ENCODE data around the gene ACSL3. TPM values are rescaled to one million over a fixed set of nuclear protein-coding genes. Genes with fewer than 3 reads are reported as not detected.

The ACSL3 gene
- total RNA-seq, 4 donors from 2014 or later: 46.5 to 71.6 (median 52.1) TPM

DNA sequence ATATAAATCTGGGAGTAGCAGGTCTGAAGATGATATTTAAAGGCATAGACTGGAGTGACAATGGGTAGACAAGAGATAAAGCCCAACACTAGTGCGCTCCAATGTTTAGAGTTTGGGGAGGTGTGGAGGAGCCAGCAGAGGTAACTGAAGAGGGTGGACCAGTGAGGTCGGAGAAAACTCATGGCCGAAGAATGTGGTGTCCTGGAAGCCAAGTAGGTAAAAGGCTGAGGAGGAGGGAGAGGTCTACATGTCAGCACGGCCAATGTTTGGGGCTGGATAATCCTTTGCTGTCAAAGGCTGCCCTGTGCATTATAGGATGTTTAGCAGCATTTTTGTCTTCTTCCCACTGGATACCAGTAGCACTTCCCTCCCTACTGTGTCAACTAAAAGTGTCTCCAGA lies 112.4 kb downstream of the ACSL3 start:
- H3K4me1 ChIP-seq: peaks cover 0 to 8% (median 0%) of the 10 kb centered on the region in 3 donors
- 64 to 75% methylated on average over 4 of the region's 4 CpGs for WGBS, 2 donors (ENCODE audit: low coverage in 1 of 2)
- no peak overlapping the region for H3K4me3 ChIP-seq
- H3K27ac ChIP-seq: no peak overlapping the region
- no peak for TF ChIP-seq EP300 (IDR thresholded peaks at IDR 0.05)
- no peaks in the 10 kb centered on the region for H3K9me3 ChIP-seq
- H3K36me3 ChIP-seq: no peaks in the 10 kb centered on the region
- H3K27me3 ChIP-seq: no peaks in the 10 kb centered on the region
- no peak for ATAC-seq

DNA sequence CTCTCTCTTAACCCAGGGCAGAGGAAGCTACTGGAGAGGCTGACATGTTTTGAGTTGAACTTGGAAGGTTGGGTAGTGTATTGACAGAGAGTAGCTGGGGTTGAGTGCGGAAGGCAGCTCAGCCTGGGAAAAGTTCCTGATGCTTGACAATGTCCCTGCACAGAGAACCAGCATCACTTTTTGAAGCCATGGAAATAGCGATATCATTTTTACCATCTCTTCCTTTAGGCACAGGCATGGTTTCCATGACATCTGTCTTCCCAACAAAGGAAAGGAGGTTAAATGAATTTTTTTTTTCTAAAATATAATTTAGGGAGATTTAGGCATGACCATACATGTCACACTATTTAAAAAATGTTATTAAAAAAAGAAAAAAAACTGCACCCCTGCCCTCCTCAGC lies 112.9 kb downstream of the ACSL3 start:
- H3K36me3 ChIP-seq: no peaks in the 10 kb centered on the region
- no peak for ATAC-seq
- H3K4me3 ChIP-seq: no peak overlapping the region
- no peaks in the 10 kb centered on the region for H3K27me3 ChIP-seq
- no peak overlapping the region for H3K27ac ChIP-seq
- no peaks in the 10 kb centered on the region for H3K9me3 ChIP-seq
- H3K4me1 ChIP-seq: peaks cover 0 to 8% (median 0%) of the 10 kb centered on the region in 3 donors
- no peak for TF ChIP-seq POLR2AphosphoS5 (IDR thresholded peaks at IDR 0.05)
- TF ChIP-seq POLR2A (IDR thresholded peaks at IDR 0.05): no peak
- TF ChIP-seq, protein P1, sequence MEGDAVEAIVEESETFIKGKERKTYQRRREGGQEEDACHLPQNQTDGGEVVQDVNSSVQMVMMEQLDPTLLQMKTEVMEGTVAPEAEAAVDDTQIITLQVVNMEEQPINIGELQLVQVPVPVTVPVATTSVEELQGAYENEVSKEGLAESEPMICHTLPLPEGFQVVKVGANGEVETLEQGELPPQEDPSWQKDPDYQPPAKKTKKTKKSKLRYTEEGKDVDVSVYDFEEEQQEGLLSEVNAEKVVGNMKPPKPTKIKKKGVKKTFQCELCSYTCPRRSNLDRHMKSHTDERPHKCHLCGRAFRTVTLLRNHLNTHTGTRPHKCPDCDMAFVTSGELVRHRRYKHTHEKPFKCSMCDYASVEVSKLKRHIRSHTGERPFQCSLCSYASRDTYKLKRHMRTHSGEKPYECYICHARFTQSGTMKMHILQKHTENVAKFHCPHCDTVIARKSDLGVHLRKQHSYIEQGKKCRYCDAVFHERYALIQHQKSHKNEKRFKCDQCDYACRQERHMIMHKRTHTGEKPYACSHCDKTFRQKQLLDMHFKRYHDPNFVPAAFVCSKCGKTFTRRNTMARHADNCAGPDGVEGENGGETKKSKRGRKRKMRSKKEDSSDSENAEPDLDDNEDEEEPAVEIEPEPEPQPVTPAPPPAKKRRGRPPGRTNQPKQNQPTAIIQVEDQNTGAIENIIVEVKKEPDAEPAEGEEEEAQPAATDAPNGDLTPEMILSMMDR (IDR thresholded peaks at IDR 0.05): no peak
- no peak for TF ChIP-seq EP300 (IDR thresholded peaks at IDR 0.05)
- WGBS, 2 donors (ENCODE audit: low coverage in 1 of 2): 88 to 100% methylated on average over 1 to 2 of the region's 2 CpGs

DNA sequence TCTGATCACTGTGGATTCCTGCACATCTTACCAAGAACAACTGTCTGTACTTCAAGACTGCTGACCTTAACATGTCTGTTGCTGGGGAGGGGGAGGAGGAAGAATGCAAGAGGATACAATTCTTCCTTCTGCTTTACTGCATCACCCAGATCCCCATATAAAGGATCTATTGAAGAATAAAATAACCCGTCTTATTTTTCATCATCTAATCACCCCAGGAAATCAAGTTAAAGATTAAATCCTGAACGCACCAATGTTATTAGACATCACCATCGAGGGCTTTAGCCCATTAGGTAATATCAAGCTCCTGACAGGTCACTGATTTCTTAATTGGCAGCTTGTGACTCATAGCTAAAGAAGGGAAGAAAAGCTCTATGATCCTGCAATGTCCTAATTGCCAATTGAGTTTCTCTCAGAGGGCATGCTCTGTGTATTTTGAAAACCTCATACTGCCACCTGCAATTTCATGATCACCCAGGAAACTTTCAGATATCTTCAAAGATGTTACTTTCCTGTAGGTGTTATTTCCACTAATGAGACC lies 115.8 kb downstream of the ACSL3 start:
- Histone ChIP-seq H3K9me3 (no peaks in the 10 kb centered on the region), H3K27ac (no peak overlapping the region), H3K36me3 (no peaks in the 10 kb centered on the region), H3K4me1 (peaks cover 0 to 6% (median 0%) of the 10 kb centered on the region in 3 donors), H3K4me3 (no peak overlapping the region), H3K27me3 (no peaks in the 10 kb centered on the region)
- TF ChIP-seq POLR2AphosphoS5 (IDR thresholded peaks at IDR 0.05) (no peak), EP300 (IDR thresholded peaks at IDR 0.05) (no peak), POLR2A (IDR thresholded peaks at IDR 0.05) (no peak)
- TF ChIP-seq, protein P1 (IDR thresholded peaks at IDR 0.05): no peak
- no peak for ATAC-seq
- WGBS, 2 donors (ENCODE audit: low coverage in 1 of 2): 63 to 66% methylated on average over 3 of the region's 3 CpGs

GRCh38 chr2:222977121-222977520 lies 116.3 kb downstream of the ACSL3 start:
- no peak for TF ChIP-seq POLR2A (IDR thresholded peaks at IDR 0.05)
- no peak for TF ChIP-seq POLR2AphosphoS5 (IDR thresholded peaks at IDR 0.05)
- no peak for TF ChIP-seq EP300 (IDR thresholded peaks at IDR 0.05)
- TF ChIP-seq, protein P1 (IDR thresholded peaks at IDR 0.05): no peak
- Histone ChIP-seq H3K4me1 (peaks cover 0 to 5% (median 0%) of the 10 kb centered on the region in 3 donors), H3K4me3 (no peak overlapping the region), H3K36me3 (no peaks in the 10 kb centered on the region), H3K9me3 (no peaks in the 10 kb centered on the region), H3K27ac (no peak overlapping the region), H3K27me3 (no peaks in the 10 kb centered on the region)
- WGBS, 2 donors (ENCODE audit: low coverage in 1 of 2): no CpG with 5 or more reads among the region's 5 CpGs
- ATAC-seq: no peak

GRCh38 chr2:222978850-222979249 lies 118.0 kb downstream of the ACSL3 start:
- no peaks in the 10 kb centered on the region for H3K9me3 ChIP-seq
- TF ChIP-seq EP300 (IDR thresholded peaks at IDR 0.05): no peak
- TF ChIP-seq, protein P1 (IDR thresholded peaks at IDR 0.05): no peak
- no peaks in the 10 kb centered on the region for H3K27me3 ChIP-seq
- H3K4me1 ChIP-seq: peaks cover 0 to 10% (median 0%) of the 10 kb centered on the region in 3 donors
- no peaks in the 10 kb centered on the region for H3K36me3 ChIP-seq
- no peak for ATAC-seq
- no peak overlapping the region for H3K27ac ChIP-seq
- H3K4me3 ChIP-seq: no peak overlapping the region
